GM19463 (cell line): Measurements from ENCODE around the gene CELSR2.
A peak's percentile ranks its signal among the peaks of the same experiment; 100 is the strongest.

Experiments
- ATAC-seq: cut with Tn5 transposase; IDR thresholded peaks from one replicate; pipeline ENCODE4 v1.9.1; 2021; ENCODE audit warnings: mild to moderate bottlenecking, moderate library complexity; ENCODE audit not compliant: unreplicated experiment

The CELSR2 gene

DNA sequence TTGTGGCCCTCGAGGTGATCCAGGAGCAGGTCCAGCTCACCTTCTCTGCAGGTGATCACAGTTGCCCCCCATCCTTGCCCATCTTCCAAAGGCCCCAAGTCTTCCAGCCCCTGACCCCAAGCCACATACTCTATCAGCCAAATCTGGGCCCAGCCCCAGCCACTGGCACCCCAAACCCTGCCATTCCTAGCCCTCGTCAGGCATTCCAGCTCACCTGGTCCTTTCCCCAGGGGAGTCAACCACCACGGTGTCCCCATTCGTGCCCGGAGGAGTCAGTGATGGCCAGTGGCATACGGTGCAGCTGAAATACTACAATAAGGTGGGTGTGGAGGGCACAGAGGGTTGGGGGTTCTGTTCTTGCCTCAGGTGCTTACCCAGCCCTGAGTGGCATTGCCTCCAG, 12.2 kb downstream of the CELSR2 start:
- no peak for ATAC-seq

DNA sequence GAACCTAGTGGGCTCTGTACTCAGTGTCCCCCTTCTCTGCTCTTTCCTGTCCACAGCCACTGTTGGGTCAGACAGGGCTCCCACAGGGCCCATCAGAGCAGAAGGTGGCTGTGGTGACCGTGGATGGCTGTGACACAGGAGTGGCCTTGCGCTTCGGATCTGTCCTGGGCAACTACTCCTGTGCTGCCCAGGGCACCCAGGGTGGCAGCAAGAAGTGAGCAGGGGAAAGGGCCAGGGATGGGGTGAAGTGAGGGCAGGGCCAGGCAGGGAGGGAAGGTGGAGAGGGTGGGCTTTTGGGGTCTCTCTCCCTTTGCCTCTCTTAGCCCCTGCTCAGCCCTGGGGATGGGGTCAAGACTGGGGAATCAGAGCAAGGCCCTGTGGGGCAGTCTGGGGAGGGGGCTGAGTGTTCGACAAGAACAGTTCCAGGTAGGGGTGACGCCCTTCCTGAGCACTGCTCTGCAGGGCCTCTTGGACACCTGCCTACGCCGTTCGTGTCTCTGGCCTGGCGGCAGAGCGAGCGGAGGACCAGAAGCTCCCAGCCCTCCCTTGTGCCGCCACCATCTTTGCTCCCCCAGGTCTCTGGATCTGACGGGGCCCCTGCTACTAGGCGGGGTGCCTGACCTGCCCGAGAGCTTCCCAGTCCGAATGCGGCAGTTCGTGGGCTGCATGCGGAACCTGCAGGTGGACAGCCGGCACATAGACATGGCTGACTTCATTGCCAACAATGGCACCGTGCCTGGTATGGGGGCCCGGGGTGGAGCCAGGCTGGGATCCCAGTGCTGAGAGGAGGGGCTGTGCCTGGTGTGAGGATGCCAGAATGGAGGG, 13.1 kb downstream of the CELSR2 start:
- ATAC-seq = no peak

DNA sequence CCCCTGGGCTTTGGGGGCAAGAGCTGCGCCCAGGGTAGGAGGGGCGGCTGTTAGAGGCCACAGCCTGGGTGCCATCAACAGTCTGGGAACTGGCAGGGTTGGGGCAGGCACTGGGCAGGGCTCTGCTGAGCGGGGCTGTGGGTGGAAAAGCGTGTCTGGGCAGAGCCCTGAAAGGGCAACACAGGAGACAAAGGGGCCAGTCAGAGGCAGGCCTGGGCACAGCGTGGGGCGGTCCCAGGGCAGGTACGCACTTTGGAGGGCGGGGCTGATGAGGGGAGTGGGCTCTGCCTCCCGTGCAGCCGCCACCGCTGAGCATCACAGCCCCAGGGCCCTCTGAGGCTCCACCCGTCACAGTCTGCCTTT, 13.9 kb downstream of the CELSR2 start:
- no peak for ATAC-seq

- peak; percentile 67 for ATAC-seq
Measured at GRCh38 chr1:109263597-109264378, 14.4 kb downstream of the CELSR2 start.

DNA sequence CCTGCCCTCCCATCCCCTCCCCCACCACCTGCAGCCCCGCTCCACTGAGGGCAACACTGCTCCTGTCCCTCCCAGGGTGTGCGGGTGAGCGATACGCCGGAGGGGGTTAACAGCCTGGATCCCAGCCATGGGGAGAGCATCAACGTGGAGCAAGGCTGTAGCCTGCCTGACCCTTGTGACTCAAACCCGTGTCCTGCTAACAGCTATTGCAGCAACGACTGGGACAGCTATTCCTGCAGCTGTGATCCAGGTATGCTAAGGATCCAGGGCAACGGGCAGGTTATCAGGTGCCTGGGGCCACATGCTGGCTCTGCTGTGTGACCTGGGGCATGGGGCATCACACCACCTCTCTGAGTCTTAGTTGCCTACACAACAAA, 15.0 kb downstream of the CELSR2 start:
- ATAC-seq = no peak

DNA sequence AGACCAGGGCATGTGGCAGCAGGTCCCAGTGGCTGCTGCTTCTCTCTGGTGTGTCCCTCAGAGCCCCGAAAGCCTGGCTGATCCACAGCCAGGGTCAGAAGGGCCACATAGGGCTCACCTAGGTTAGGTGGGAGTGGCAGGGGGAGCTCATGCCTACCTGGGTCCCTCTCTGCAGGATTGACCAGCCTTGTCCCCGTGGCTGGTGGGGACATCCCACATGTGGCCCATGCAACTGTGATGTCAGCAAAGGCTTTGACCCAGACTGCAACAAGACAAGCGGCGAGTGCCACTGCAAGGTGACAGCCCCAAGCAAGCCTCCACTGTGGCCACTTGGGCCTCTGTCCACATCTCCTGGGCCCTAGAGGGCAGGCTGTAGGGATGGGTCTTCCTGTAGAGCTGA, 15.7 kb downstream of the CELSR2 start:
- ATAC-seq = no peak

DNA sequence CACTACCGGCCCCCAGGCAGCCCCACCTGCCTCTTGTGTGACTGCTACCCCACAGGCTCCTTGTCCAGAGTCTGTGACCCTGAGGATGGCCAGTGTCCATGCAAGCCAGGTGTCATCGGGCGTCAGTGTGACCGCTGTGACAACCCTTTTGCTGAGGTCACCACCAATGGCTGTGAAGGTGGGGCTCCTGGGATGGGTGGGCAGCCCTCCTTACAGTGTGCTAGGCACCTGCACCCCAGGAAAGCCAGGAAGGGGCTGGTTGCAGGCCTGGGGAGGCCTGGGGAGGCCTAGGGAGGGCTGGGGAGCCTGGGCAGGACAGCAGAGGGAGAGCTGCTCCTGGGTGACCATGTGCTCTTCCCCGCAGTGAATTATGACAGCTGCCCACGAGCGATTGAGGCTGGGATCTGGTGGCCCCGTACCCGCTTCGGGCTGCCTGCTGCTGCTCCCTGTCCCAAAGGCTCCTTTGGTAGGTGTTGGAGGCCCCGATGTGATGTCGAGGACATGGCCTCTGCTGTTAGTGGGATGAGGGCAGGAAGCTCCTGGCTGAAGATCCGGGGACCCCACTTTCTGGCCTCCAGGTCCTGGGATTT, 16.5 kb downstream of the CELSR2 start:
- no peak for ATAC-seq

GRCh38 chr1:109266965-109267364, 17.6 kb downstream of the CELSR2 start:
- no peak for ATAC-seq

- ATAC-seq = no peak
Measured at GRCh38 chr1:109267743-109268300, 18.5 kb downstream of the CELSR2 start.

- no peak for ATAC-seq
Measured at GRCh38 chr1:109268431-109269211, 19.3 kb downstream of the CELSR2 start.

DNA sequence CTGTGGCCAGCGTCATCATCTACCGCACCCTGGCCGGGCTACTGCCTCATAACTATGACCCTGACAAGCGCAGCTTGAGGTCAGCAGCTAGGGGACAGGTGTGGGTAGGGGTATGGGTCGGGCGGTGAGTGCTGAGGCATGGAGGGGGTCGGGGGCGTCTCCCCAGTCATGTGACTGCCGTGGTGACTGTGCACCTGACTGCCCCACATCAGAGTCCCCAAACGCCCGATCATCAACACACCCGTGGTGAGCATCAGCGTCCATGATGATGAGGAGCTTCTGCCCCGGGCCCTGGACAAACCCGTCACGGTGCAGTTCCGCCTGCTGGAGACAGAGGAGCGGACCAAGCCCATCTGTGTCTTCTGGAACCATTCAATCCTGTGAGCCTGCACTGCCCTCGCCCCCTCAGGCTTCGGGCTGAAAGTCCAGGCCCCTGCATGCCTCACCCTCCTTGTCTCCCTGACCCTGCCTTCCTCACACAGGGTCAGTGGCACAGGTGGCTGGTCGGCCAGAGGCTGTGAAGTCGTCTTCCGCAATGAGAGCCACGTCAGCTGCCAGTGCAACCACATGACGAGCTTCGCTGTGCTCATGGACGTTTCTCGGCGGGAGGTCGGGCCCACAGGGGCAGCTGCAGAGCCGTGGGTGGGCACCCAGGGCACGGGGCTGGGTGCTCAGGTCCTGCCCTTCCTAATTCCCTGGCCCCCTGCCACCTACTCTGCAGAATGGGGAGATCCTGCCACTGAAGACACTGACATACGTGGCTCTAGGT, 20.1 kb downstream of the CELSR2 start:
- ATAC-seq = no peak

DNA sequence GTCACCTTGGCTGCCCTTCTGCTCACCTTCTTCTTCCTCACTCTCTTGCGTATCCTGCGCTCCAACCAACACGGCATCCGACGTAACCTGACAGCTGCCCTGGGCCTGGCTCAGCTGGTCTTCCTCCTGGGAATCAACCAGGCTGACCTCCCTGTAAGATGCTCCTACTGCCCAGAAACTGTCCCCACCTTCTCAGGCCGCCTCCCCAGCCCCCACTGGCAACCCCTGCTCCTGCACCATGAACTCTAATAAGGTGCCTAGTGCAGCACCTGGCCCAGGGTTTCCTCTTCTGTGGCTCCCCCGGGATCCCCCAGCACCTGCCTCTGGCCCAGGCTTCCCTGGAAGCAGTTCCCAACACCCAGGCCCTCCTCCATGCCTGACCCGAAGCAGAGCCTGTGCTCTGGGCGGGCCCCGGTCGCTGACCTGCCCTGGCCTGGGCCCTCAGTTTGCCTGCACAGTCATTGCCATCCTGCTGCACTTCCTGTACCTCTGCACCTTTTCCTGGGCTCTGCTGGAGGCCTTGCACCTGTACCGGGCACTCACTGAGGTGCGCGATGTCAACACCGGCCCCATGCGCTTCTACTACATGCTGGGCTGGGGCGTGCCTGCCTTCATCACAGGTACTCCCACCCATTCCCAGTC, 20.8 kb downstream of the CELSR2 start:
- ATAC-seq = no peak

DNA sequence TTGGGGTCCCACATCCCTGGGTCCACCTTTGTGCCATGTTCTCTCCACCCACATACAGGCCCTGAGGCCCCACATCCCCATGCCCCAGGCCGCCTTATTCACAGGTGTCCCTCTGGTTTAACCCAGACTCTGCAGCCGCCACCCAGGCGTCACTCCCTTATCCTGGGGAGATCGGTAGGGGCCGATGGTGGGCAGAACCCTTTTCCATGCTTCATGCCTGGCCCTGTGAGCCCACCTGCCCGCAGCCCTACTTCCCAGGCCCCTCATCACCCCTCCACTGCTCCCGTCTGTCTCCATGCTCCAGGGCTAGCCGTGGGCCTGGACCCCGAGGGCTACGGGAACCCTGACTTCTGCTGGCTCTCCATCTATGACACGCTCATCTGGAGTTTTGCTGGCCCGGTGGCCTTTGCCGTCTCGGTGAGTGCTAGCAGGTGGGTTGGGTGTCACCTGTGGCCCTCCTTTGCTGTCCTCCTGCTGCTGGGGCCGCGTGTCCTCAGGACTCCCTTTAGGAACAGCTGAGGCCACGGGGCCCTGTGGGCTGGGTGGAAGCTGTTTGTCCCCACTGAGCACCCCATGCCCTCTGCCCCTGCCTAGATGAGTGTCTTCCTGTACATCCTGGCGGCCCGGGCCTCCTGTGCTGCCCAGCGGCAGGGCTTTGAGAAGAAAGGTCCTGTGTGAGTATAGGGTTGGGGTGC, 21.4 kb downstream of the CELSR2 start:
- no peak for ATAC-seq

DNA sequence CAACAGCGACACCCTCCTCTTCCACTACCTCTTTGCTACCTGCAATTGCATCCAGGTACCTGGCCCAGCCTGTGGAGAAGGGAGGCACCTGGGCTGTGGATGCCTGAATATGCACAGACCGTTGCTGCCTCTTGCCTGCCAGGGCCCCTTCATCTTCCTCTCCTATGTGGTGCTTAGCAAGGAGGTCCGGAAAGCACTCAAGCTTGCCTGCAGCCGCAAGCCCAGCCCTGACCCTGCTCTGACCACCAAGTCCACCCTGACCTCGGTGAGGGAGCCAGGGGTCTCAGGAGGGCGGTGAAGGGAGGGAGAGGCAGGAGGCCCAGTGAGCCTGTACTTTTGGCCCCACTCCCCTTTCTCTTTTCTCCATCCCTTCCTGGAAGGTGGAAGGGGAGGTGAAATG, 22.1 kb downstream of the CELSR2 start:
- ATAC-seq = no peak

DNA sequence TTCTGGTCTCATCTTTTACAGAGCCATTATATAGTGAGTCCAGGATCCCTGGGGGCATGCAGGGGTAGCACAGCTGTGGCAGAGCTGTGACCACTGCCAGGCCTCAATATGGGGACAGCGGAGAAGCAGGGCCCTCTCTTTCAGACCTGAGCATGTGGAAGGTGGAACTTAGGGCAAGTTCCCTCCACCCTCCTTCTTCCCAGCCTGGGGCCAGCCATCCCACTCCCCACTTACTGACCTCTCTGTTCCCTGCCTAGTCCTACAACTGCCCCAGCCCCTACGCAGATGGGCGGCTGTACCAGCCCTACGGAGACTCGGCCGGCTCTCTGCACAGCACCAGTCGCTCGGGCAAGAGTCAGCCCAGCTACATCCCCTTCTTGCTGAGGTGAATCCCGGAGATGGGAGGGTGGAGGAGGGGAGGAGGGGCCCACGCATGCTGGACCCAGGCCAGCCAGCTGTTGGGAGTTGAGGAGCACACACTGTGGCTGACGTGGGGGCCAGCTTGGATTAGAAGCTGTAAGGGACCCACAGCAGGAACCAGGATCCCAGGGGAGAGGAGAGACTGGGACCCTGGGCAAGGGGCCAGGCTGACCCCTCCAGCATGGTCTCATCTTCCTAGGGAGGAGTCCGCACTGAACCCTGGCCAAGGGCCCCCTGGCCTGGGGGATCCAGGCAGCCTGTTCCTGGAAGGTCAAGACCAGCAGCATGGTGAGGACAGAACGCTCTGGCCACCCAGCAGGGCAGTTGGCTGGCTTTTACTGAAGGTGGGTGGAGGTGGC, 22.9 kb downstream of the CELSR2 start:
- ATAC-seq = no peak

DNA sequence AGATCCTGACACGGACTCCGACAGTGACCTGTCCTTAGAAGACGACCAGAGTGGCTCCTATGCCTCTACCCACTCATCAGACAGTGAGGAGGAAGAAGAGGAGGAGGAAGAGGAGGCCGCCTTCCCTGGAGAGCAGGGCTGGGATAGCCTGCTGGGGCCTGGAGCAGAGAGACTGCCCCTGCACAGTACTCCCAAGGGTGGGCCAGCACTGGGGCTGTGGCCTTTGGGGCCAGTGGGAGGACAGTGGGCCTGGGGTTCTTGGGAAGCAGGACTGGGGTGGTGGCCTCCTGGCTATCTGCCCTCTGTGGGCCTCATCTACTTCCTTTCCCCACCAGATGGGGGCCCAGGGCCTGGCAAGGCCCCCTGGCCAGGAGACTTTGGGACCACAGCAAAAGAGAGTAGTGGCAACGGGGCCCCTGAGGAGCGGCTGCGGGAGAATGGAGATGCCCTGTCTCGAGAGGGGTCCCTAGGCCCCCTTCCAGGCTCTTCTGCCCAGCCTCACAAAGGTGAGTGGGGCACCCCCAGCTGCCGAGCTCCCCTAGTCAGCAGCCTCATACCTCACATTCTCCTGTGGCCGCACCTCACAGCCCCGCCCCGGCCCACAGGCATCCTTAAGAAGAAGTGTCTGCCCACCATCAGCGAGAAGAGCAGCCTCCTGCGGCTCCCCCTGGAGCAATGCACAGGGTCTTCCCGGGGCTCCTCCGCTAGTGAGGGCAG, 23.6 kb downstream of the CELSR2 start:
- ATAC-seq = no peak

DNA sequence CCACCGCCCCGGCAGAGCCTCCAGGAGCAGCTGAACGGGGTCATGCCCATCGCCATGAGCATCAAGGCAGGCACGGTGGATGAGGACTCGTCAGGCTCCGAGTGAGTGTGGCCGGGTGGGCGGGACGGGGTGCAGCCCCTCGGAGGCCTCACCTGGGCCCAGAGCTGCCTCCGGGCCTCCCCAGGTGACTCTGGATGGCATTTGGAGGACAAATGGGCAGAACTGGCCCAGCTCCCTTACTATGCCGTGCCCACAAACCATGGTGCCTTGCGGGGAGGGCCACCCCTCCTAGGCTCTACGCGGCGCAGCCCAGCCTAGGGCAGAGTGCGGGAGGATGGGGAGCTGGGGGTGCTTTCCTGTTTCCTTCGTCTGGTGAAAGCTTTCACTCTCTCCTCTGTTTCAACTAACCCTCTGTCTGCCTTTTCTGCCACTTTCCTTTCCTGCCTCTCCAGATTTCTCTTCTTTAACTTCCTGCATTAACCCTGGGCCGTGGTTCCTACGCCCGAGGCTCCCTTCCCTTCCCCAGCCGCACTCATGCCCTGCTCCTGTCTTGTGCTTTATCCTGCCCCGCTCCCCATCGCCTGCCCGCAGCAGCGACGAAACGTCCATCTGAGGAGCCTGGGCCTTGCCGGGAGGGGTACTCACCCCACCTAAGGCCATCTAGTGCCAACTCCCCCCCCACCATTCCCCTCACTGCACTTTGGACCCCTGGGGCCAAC, 24.4 kb downstream of the CELSR2 start:
- no peak for ATAC-seq
